Ovary (tissue), 9 donors: ENCODE measurements around the gene DOLPP1. TPM values are rescaled to one million over a fixed set of nuclear protein-coding genes. Genes with fewer than 3 reads are reported as not detected.

Source experiments
- DNase-seq, 5 donors: peaks; one replicate each; pipeline ENCODE4 v3.0.0-alpha.2; 2019 to 2020
- H3K27ac ChIP-seq, 2 donors: fragments of 200-600 bp; one replicate each; pipeline versions ENCODE4 v1.5.1 to v1.8.0; 2019 to 2022
- H3K27me3 ChIP-seq: fragments of 200-600 bp; one replicate; pipeline ENCODE4 v1.8.0; 2022
- H3K36me3 ChIP-seq: fragments of 200-600 bp; sonication (generic); one replicate; pipeline ENCODE4 v1.5.1; 2019
- H3K4me1 ChIP-seq: one replicate; pipeline ENCODE4 v1.8.1; 2013; ENCODE audit warnings: mild to moderate bottlenecking, moderate library complexity; ENCODE audit not compliant: insufficient read depth
- H3K4me3 ChIP-seq: fragments of 200-600 bp; sonication (generic); one replicate; pipeline ENCODE4 v1.5.1; 2017
- H3K9me3 ChIP-seq, 2 donors: fragments of 200-600 bp in 1 of 2; sonication (generic) in 1 of 2; one replicate each; pipeline versions ENCODE4 v1.5.1 to v1.8.1; 2013 to 2019; ENCODE audit warnings: mild to moderate bottlenecking in 1 of 2, moderate library complexity in 1 of 2
- EP300 ChIP-seq: sonication (generic); formaldehyde crosslinking; IDR thresholded peaks from one replicate; pipeline ENCODE4 v1.6.1; 2017; ENCODE audit warnings: antibody characterized with exemption
- POLR2A ChIP-seq: fragments of 450-650 bp; IDR thresholded peaks from one replicate; pipeline ENCODE4 v1.6.1; 2017; ENCODE audit warnings: antibody characterized with exemption, mild to moderate bottlenecking, moderate library complexity
- WGBS, 3 donors: extraction: QIAGEN DNeasy Blood & Tissue Kit in 1 of 3; methylation state at CpG; one replicate each; pipeline versions ENCODE4 v1.1.5 to v1.1.7; 2013 to 2017; 5-methylcytosine and 5-hydroxymethylcytosine counted together
- intact Hi-C, 4 donors: fragments of 100-400 bp; cut with DNase I; formaldehyde crosslinking; loops; one replicate each; pipeline versions ENCODE4 v1.11.0 to v1.15.1; 2022 to 2023
- polyA plus RNA-seq, 2 donors: library from polyadenylated mRNA; stranded (reverse); fragments of 200-250 nt in 1 of 2; fragments of 350-450 nt in 1 of 2; fragmentation: Illumina TruSeq in 1 of 2; extraction: RNeasy Lipid Tissue Mini Kit (QIAGEN cat#74804) in 1 of 2; gene quantifications; one replicate each; pipeline ENCODE4 v1.2.3, GENCODE V29; 2013 to 2014
- total RNA-seq, 7 donors: library from RNA; depleted of rRNA in 2 of 7; stranded (reverse); fragments of >200 nt in 2 of 7; fragmentation: NEBNext Ultra II Directional in 3 of 7; extraction: Animal tissue kit (Norgen Biotek cat#: 25700) in 3 of 7; gene quantifications; one replicate each; pipeline versions ENCODE4 v1.1.0 to v1.2.4, GENCODE V29; 2016 to 2023
- TF ChIP-seq, protein P1 (sequence below), 3 donors: fragments of 450-650 bp in 2 of 3; fragments of 200-600 bp in 1 of 3; IDR thresholded peaks; one replicate each; pipeline versions ENCODE4 v1.5.1 to v1.8.0; 2016 to 2022; ENCODE audit warnings: antibody characterized with exemption in 3 of 3, mild to moderate bottlenecking in 1 of 3
- donor health status: DM: no; HTN: no; CAD: no; lungs with moderate emphysema.
- donor health status: DM: no; HTN: no; CAD: no.
- donor health status: Bipolar disorder and iron deficiency.
- donor health status: DM: yes; HTN: yes; CAD: no.
- donor health status: DM: no; HTN: no; CAD: no.
- donor health status: DM: yes; HTN: yes; CAD: no.

Gene DOLPP1
- total and polyA plus RNA-seq, 9 donors = 3.3 to 16.2 (median 8.6) TPM

GRCh38 chr9:129137292-129138143, 56.6 kb downstream of the DOLPP1 start:
- H3K27ac ChIP-seq = peak overlapping the region; percentile 79 to 98
- no peaks in the 10 kb centered on the region for H3K9me3 ChIP-seq
- TF ChIP-seq POLR2A = no peak
- TF ChIP-seq EP300 = no peak
- TF ChIP-seq, protein P1, sequence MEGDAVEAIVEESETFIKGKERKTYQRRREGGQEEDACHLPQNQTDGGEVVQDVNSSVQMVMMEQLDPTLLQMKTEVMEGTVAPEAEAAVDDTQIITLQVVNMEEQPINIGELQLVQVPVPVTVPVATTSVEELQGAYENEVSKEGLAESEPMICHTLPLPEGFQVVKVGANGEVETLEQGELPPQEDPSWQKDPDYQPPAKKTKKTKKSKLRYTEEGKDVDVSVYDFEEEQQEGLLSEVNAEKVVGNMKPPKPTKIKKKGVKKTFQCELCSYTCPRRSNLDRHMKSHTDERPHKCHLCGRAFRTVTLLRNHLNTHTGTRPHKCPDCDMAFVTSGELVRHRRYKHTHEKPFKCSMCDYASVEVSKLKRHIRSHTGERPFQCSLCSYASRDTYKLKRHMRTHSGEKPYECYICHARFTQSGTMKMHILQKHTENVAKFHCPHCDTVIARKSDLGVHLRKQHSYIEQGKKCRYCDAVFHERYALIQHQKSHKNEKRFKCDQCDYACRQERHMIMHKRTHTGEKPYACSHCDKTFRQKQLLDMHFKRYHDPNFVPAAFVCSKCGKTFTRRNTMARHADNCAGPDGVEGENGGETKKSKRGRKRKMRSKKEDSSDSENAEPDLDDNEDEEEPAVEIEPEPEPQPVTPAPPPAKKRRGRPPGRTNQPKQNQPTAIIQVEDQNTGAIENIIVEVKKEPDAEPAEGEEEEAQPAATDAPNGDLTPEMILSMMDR (IDR thresholded peaks at IDR 0.05) = no peak
- DNase-seq = peak in 1 of 5 donors; percentile 42
- H3K36me3 ChIP-seq = no peaks in the 10 kb centered on the region
- H3K4me3 ChIP-seq = no peak overlapping the region
- no peaks in the 10 kb centered on the region for H3K27me3 ChIP-seq
- WGBS, 3 donors = 75 to 81% (median 77%) methylated on average over 19 of the region's 19 CpGs
- intact Hi-C loops = loop anchor here (2.0 to 10.0 kb wide), 5 partner anchors 275 to 637 kb away; partner anchors contain the start of gene NTMT1 (in 1 of the 4)
- peaks cover 28% of the 10 kb centered on the region for H3K4me1 ChIP-seq

DNA sequence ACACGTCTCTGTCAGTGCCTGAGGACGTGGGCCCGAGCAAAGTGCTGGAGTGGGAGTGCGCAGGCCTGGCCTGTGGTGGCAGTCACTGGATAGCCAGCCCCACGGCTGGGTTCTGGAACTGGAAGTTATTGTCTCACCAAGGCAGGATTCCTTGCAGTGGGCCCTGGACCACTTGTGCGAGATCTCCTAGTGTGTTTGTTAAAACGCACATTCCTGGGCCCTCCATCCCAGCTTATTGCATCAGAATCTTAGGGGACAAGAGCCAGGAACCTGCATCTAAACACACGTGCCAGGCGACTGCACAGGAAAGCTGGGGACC, 57.2 kb downstream of the DOLPP1 start:
- WGBS, 3 donors = 77 to 83% (median 79%) methylated on average over 9 of the region's 9 CpGs
- no peak for DNase-seq
- intact Hi-C loops = loop anchor here (2.0 to 10.0 kb wide), 5 partner anchors 275 to 637 kb away; partner anchors contain the start of gene NTMT1 (in 1 of the 4)
- Histone ChIP-seq H3K9me3 (no peaks in the 10 kb centered on the region), H3K4me3 (no peak overlapping the region), H3K4me1 (peaks cover 33% of the 10 kb centered on the region), H3K27me3 (no peaks in the 10 kb centered on the region), H3K27ac (peak overlapping the region; percentile 79 to 98), H3K36me3 (no peaks in the 10 kb centered on the region)
- no peak for TF ChIP-seq POLR2A
- TF ChIP-seq, protein P1 (IDR thresholded peaks at IDR 0.05) = no peak
- TF ChIP-seq EP300 = no peak

GRCh38 chr9:129138476-129139232, 57.7 kb downstream of the DOLPP1 start:
- H3K36me3 ChIP-seq = no peaks in the 10 kb centered on the region
- H3K4me3 ChIP-seq = no peak overlapping the region
- peak; percentile 14 for TF ChIP-seq POLR2A
- TF ChIP-seq, protein P1 (IDR thresholded peaks at IDR 0.05) = no peak
- peaks cover 37% of the 10 kb centered on the region for H3K4me1 ChIP-seq
- H3K9me3 ChIP-seq = no peaks in the 10 kb centered on the region
- 14 to 21% (median 20%) methylated on average over 21 of the region's 21 CpGs for WGBS, 3 donors
- peak; percentile 62 to 82 (median 69) for DNase-seq
- intact Hi-C loops = loop anchor here (2.0 to 10.0 kb wide), 5 partner anchors 274 to 636 kb away; partner anchors contain the start of gene NTMT1 (in 1 of the 4)
- no peaks in the 10 kb centered on the region for H3K27me3 ChIP-seq
- H3K27ac ChIP-seq = peak overlapping the region; percentile 79 to 98

- H3K27me3 ChIP-seq = no peaks in the 10 kb centered on the region
- intact Hi-C loops = loop anchor here (2.0 to 10.0 kb wide), 5 partner anchors 273 to 635 kb away; partner anchors contain the start of gene NTMT1 (in 1 of the 4)
- no peaks in the 10 kb centered on the region for H3K36me3 ChIP-seq
- DNase-seq = peak; percentile 75 to 87 (median 78)
- H3K27ac ChIP-seq = peak overlapping the region; percentile 97 to 98
- peaks cover 43% of the 10 kb centered on the region for H3K4me1 ChIP-seq
- TF ChIP-seq POLR2A (peak; percentile 15), EP300 (no peak)
- TF ChIP-seq, protein P1 (IDR thresholded peaks at IDR 0.05) = peak; percentile 85 to 96 (median 96)
- no peaks in the 10 kb centered on the region for H3K9me3 ChIP-seq
- peak overlapping the region; percentile 29 for H3K4me3 ChIP-seq
- WGBS, 3 donors = 3 to 7% (median 5%) methylated on average over 13 of the region's 13 CpGs
Measured at GRCh38 chr9:129139233-129139992, 58.5 kb downstream of the DOLPP1 start.
